ENCODE results near the gene MCCD1.

DNA sequence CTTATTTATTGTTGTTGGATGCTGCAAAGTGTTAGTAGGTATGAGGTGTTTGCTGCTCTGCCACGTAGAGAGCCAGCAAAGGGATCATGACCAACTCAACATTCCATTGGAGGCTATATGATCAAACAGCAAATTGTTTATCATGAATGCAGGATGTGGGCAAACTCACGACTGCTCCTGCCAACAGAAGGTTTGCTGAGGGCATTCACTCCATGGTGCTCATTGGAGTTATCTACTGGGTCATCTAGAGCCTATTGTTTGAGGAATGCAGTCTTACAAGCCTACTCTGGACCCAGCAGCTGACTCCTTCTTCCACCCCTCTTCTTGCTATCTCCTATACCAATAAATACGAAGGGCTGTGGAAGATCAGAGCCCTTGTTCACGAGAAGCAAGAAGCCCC is 18.8 kb upstream of the MCCD1 start:
- TF ChIP-seq, protein P1, sequence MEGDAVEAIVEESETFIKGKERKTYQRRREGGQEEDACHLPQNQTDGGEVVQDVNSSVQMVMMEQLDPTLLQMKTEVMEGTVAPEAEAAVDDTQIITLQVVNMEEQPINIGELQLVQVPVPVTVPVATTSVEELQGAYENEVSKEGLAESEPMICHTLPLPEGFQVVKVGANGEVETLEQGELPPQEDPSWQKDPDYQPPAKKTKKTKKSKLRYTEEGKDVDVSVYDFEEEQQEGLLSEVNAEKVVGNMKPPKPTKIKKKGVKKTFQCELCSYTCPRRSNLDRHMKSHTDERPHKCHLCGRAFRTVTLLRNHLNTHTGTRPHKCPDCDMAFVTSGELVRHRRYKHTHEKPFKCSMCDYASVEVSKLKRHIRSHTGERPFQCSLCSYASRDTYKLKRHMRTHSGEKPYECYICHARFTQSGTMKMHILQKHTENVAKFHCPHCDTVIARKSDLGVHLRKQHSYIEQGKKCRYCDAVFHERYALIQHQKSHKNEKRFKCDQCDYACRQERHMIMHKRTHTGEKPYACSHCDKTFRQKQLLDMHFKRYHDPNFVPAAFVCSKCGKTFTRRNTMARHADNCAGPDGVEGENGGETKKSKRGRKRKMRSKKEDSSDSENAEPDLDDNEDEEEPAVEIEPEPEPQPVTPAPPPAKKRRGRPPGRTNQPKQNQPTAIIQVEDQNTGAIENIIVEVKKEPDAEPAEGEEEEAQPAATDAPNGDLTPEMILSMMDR (IDR thresholded peaks at IDR 0.05; ENCODE audit: low read depth, low read length, poor library complexity, severe bottlenecking) = no peak
- TF ChIP-seq EZH2phosphoT487 (IDR thresholded peaks at IDR 0.05; ENCODE audit: borderline replicate concordance, low read length) = no peak

Data from DOHH2 (cell line).